ENCODE results near the gene N4BP2. TPM values are rescaled to one million over a fixed set of nuclear protein-coding genes. Genes with fewer than 3 reads are reported as not detected.

N4BP2 gene
- total RNA-seq, 1 experiment from 2014 or later, result 8.5 TPM

- in situ Hi-C loops (cut with HindIII; ENCODE audit: low pct_unique_long_range_greater_than_20kb, low sequenced_read_pairs), result no loop called here
- BruUV-seq (replicated peaks), result no TSS peak
- Histone ChIP-seq H3K27me3 (ENCODE audit: control insufficient read depth, insufficient read depth, low read length) (no peaks in the 10 kb centered on the region), H3K27ac (ENCODE audit: low read length) (peak overlapping the region; percentile 51; the same call in 1 of the 2 replicates), H3K4me1 (ENCODE audit: control insufficient read depth, insufficient read depth, low read length) (peaks cover 5% of the 10 kb centered on the region), H3K4me3 (ENCODE audit: low read depth in 2 of 2, low read length in 2 of 2) (no peak overlapping the region), H3K9me3 (ENCODE audit: control insufficient read depth, insufficient read depth, low read depth, low read length) (no peaks in the 10 kb centered on the region), H3K36me3 (ENCODE audit: control insufficient read depth, insufficient read depth, low read length) (no peaks in the 10 kb centered on the region)
- intact Hi-C loops (cut with micrococcal nuclease; ENCODE audit: unreplicated experiment), result no loop called here
- ChIA-PET POLR2A (no interaction called here), CTCF (no interaction called here)
- ATAC-seq (no peak), DNase-seq (ENCODE audit: low read depth, low spot score) (no peak)
- no peak for TF ChIP-seq TCF7L2 (IDR thresholded peaks at IDR 0.05; ENCODE audit: low read depth, low read length)
- TF ChIP-seq SIN3A (IDR thresholded peaks at IDR 0.05; ENCODE audit: borderline replicate concordance, insufficient read depth, low read depth, low read length), result no peak
- no peak for TF ChIP-seq POLR2AphosphoS5 (IDR thresholded peaks at IDR 0.05; ENCODE audit: low read depth, low read length)
- TF ChIP-seq REST (IDR thresholded peaks at IDR 0.05; ENCODE audit: insufficient read depth in 1 of 2, low read depth in 2 of 2, low read length in 1 of 2), result no peak
- no peak for TF ChIP-seq CTCF (IDR thresholded peaks at IDR 0.05)
These were observed 148.0 kb downstream of the N4BP2 start for GRCh38 chr4:40204507-40205258.

GRCh38 chr4:40205259-40206198 is 148.9 kb downstream of the N4BP2 start:
- no peak for ATAC-seq
- ChIA-PET CTCF (no interaction called here), POLR2A (interaction anchor here (0.5 kb wide), 1 partner anchor 30 kb away, joined by 7 read pairs; no protein-coding TSS in a partner anchor)
- peaks cover under 1% of the 10 kb centered on the region for H3K4me1 ChIP-seq (ENCODE audit: control insufficient read depth, insufficient read depth, low read length)
- BruUV-seq (replicated peaks), result no TSS peak
- no peaks in the 10 kb centered on the region for H3K9me3 ChIP-seq (ENCODE audit: control insufficient read depth, insufficient read depth, low read depth, low read length)
- DNase-seq (ENCODE audit: low read depth, low spot score), result no peak
- peak overlapping the region; percentile 46; the same call in 1 of the 2 replicates for H3K27ac ChIP-seq (ENCODE audit: low read length)
- intact Hi-C loops (cut with micrococcal nuclease; ENCODE audit: unreplicated experiment), result no loop called here
- TF ChIP-seq CTCF (IDR thresholded peaks at IDR 0.05), result no peak
- no peak for TF ChIP-seq SIN3A (IDR thresholded peaks at IDR 0.05; ENCODE audit: borderline replicate concordance, insufficient read depth, low read depth, low read length)
- TF ChIP-seq REST (IDR thresholded peaks at IDR 0.05; ENCODE audit: insufficient read depth in 1 of 2, low read depth in 2 of 2, low read length in 1 of 2), result no peak
- TF ChIP-seq POLR2AphosphoS5 (IDR thresholded peaks at IDR 0.05; ENCODE audit: low read depth, low read length), result no peak
- TF ChIP-seq TCF7L2 (IDR thresholded peaks at IDR 0.05; ENCODE audit: low read depth, low read length), result no peak
- in situ Hi-C loops (cut with HindIII; ENCODE audit: low pct_unique_long_range_greater_than_20kb, low sequenced_read_pairs), result no loop called here
- no peak overlapping the region for H3K4me3 ChIP-seq (ENCODE audit: low read depth in 2 of 2, low read length in 2 of 2)
- H3K36me3 ChIP-seq (ENCODE audit: control insufficient read depth, insufficient read depth, low read length), result no peaks in the 10 kb centered on the region
- no peaks in the 10 kb centered on the region for H3K27me3 ChIP-seq (ENCODE audit: control insufficient read depth, insufficient read depth, low read length)
